HFF-Myc (cell line): ENCODE measurements around the gene MCF2L.

Experiments used
- DNase-seq: peaks from one replicate; pipeline ENCODE4 v3.0.0-alpha.2; 2011; ENCODE audit warnings: low read depth; ENCODE audit errors: extremely low read depth
- H3K4me3 ChIP-seq: replicated peaks from 2 replicates; pipeline ENCODE4 v1.5.1; 2011; ENCODE audit warnings: low read depth, mild to moderate bottlenecking, control low read depth, low read length
- CTCF ChIP-seq: IDR thresholded peaks from 2 replicates; pipeline ENCODE4 v1.5.1; 2012; ENCODE audit warnings: mild to moderate bottlenecking, low read depth, low read length, control low read depth; ENCODE audit errors: missing control alignments

The MCF2L gene

GRCh38 chr13:113032291-113032690 lies 63.3 kb downstream of the MCF2L start:
- no peak for TF ChIP-seq CTCF
- no peak overlapping the region for H3K4me3 ChIP-seq
- no peak for DNase-seq

- H3K4me3 ChIP-seq = no peak overlapping the region
- TF ChIP-seq CTCF = no peak
- no peak for DNase-seq
These were observed 64.2 kb downstream of the MCF2L start for GRCh38 chr13:113033054-113033850.

GRCh38 chr13:113034451-113035212 lies 65.6 kb downstream of the MCF2L start:
- TF ChIP-seq CTCF = peak; percentile 62
- DNase-seq = peak; percentile 10
- H3K4me3 ChIP-seq = no peak overlapping the region

- TF ChIP-seq CTCF = no peak
These were observed 66.3 kb downstream of the MCF2L start for GRCh38 chr13:113035213-113035800.

GRCh38 chr13:113036401-113036800 lies 67.4 kb downstream of the MCF2L start:
- TF ChIP-seq CTCF = no peak
- no peak for DNase-seq
- H3K4me3 ChIP-seq = no peak overlapping the region

More at GRCh38 chr13:113035213-113035800, 66.3 kb downstream of the MCF2L start:
- H3K4me3 ChIP-seq = no peak overlapping the region
- DNase-seq = no peak

- no peak overlapping the region for H3K4me3 ChIP-seq
- no peak for DNase-seq
- no peak for TF ChIP-seq CTCF
These were observed 71.0 kb downstream of the MCF2L start for GRCh38 chr13:113040031-113040430.
